ENCODE measurements around the gene GSTP1.
"Not testable (repeated sequence)": the region's sequence is repeated elsewhere in the genome, so short reads cannot be mapped to it uniquely, and the experiment has no call there.

- TF ChIP-seq EP300, CTCF, POLR2A, POLR2AphosphoS5 (IDR thresholded peaks at IDR 0.05): not testable (repeated sequence)
Measured at GRCh38 chr11:67618901-67619659, 35.5 kb downstream of the GSTP1 start.
